ENCODE data around the gene C3orf49.

Gene C3orf49

GRCh38 chr3:63819151-63819398, at the start of gene C3orf49:
Gene C3orf49, plus strand, starts transcription at chr3:63819299. Its CDS starts 173 bp downstream, at chr3:63819472.
- H3K9me3 Mint-ChIP-seq, result no peaks in the 10 kb centered on the region
- no peaks in the 10 kb centered on the region for H3K27me3 Mint-ChIP-seq
- no peaks in the 10 kb centered on the region for H3K4me1 Mint-ChIP-seq
- peaks cover 5% of the 10 kb centered on the region for H3K36me3 Mint-ChIP-seq
- ATAC-seq, result no peak
- no peak within 1 kb of the TSS for H3K27ac Mint-ChIP-seq
- no peak within 1 kb of the TSS for H3K4me3 Mint-ChIP-seq

- Mint-ChIP-seq H3K4me3 (no peak overlapping the region), H3K27ac (no peak overlapping the region), H3K36me3 (no peaks in the 10 kb centered on the region), H3K4me1 (no peaks in the 10 kb centered on the region), H3K9me3 (no peaks in the 10 kb centered on the region), H3K27me3 (no peaks in the 10 kb centered on the region)
- ATAC-seq, result no peak
These were observed 44.3 kb upstream of the C3orf49 start for GRCh38 chr3:63774781-63775180.

- no peaks in the 10 kb centered on the region for H3K27me3 Mint-ChIP-seq
- H3K27ac Mint-ChIP-seq, result no peak overlapping the region
- ATAC-seq, result no peak
- no peaks in the 10 kb centered on the region for H3K36me3 Mint-ChIP-seq
- H3K4me1 Mint-ChIP-seq, result no peaks in the 10 kb centered on the region
- no peak overlapping the region for H3K4me3 Mint-ChIP-seq
- H3K9me3 Mint-ChIP-seq, result no peaks in the 10 kb centered on the region
These were observed 39.9 kb upstream of the C3orf49 start for GRCh38 chr3:63779227-63779626.

- Mint-ChIP-seq H3K4me3 (no peak overlapping the region), H3K27me3 (peaks cover 14% of the 10 kb centered on the region), H3K4me1 (no peaks in the 10 kb centered on the region), H3K27ac (no peak overlapping the region), H3K36me3 (no peaks in the 10 kb centered on the region), H3K9me3 (no peaks in the 10 kb centered on the region)
- no peak for ATAC-seq
These were observed 27.1 kb upstream of the C3orf49 start for GRCh38 chr3:63791974-63792373.

- no peaks in the 10 kb centered on the region for H3K9me3 Mint-ChIP-seq
- no peaks in the 10 kb centered on the region for H3K27me3 Mint-ChIP-seq
- H3K4me3 Mint-ChIP-seq, result no peak overlapping the region
- H3K4me1 Mint-ChIP-seq, result no peaks in the 10 kb centered on the region
- no peak for ATAC-seq
- H3K36me3 Mint-ChIP-seq, result no peaks in the 10 kb centered on the region
- no peak overlapping the region for H3K27ac Mint-ChIP-seq
These were observed 23.7 kb upstream of the C3orf49 start for GRCh38 chr3:63795438-63795837.

- no peaks in the 10 kb centered on the region for H3K4me1 Mint-ChIP-seq
- ATAC-seq, result no peak
- H3K4me3 Mint-ChIP-seq, result no peak overlapping the region
- H3K27ac Mint-ChIP-seq, result no peak overlapping the region
- no peaks in the 10 kb centered on the region for H3K36me3 Mint-ChIP-seq
- H3K9me3 Mint-ChIP-seq, result no peaks in the 10 kb centered on the region
- no peaks in the 10 kb centered on the region for H3K27me3 Mint-ChIP-seq
These were observed 20.6 kb upstream of the C3orf49 start for GRCh38 chr3:63798544-63798943.

- H3K4me1 Mint-ChIP-seq, result no peaks in the 10 kb centered on the region
- no peaks in the 10 kb centered on the region for H3K9me3 Mint-ChIP-seq
- H3K4me3 Mint-ChIP-seq, result no peak overlapping the region
- H3K36me3 Mint-ChIP-seq, result no peaks in the 10 kb centered on the region
- no peak overlapping the region for H3K27ac Mint-ChIP-seq
- H3K27me3 Mint-ChIP-seq, result no peaks in the 10 kb centered on the region
- ATAC-seq, result no peak
These were observed 20.1 kb upstream of the C3orf49 start for GRCh38 chr3:63798949-63799348.

- Mint-ChIP-seq H3K9me3 (no peaks in the 10 kb centered on the region), H3K4me1 (no peaks in the 10 kb centered on the region), H3K36me3 (no peaks in the 10 kb centered on the region), H3K27ac (no peak overlapping the region), H3K4me3 (no peak overlapping the region), H3K27me3 (no peaks in the 10 kb centered on the region)
- ATAC-seq, result no peak
These were observed 19.0 kb upstream of the C3orf49 start for GRCh38 chr3:63800097-63800496.

- H3K27ac Mint-ChIP-seq, result no peak overlapping the region
- H3K4me3 Mint-ChIP-seq, result no peak overlapping the region
- no peaks in the 10 kb centered on the region for H3K4me1 Mint-ChIP-seq
- no peak for ATAC-seq
- no peaks in the 10 kb centered on the region for H3K36me3 Mint-ChIP-seq
- H3K27me3 Mint-ChIP-seq, result no peaks in the 10 kb centered on the region
- no peaks in the 10 kb centered on the region for H3K9me3 Mint-ChIP-seq
These were observed 15.2 kb upstream of the C3orf49 start for GRCh38 chr3:63803911-63804310.

- Mint-ChIP-seq H3K4me1 (no peaks in the 10 kb centered on the region), H3K9me3 (no peaks in the 10 kb centered on the region), H3K27me3 (no peaks in the 10 kb centered on the region), H3K36me3 (no peaks in the 10 kb centered on the region), H3K4me3 (no peak overlapping the region), H3K27ac (no peak overlapping the region)
- ATAC-seq, result no peak
These were observed 11.0 kb upstream of the C3orf49 start for GRCh38 chr3:63807961-63808565.

- no peak overlapping the region for H3K27ac Mint-ChIP-seq
These were observed 10.5 kb upstream of the C3orf49 start for GRCh38 chr3:63808633-63809032.

GRCh38 chr3:63809607-63810006, 9.5 kb upstream of the C3orf49 start:
- no peak overlapping the region for H3K4me3 Mint-ChIP-seq
- H3K36me3 Mint-ChIP-seq, result no peaks in the 10 kb centered on the region
- no peaks in the 10 kb centered on the region for H3K9me3 Mint-ChIP-seq
- H3K4me1 Mint-ChIP-seq, result no peaks in the 10 kb centered on the region
- no peak overlapping the region for H3K27ac Mint-ChIP-seq
- H3K27me3 Mint-ChIP-seq, result no peaks in the 10 kb centered on the region
- no peak for ATAC-seq

More at GRCh38 chr3:63808633-63809032, 10.5 kb upstream of the C3orf49 start:
- H3K27me3 Mint-ChIP-seq, result no peaks in the 10 kb centered on the region
- no peaks in the 10 kb centered on the region for H3K36me3 Mint-ChIP-seq
- H3K9me3 Mint-ChIP-seq, result no peaks in the 10 kb centered on the region
- no peaks in the 10 kb centered on the region for H3K4me1 Mint-ChIP-seq
- no peak for ATAC-seq
- H3K4me3 Mint-ChIP-seq, result no peak overlapping the region

- Mint-ChIP-seq H3K36me3 (peaks cover 5% of the 10 kb centered on the region), H3K4me1 (no peaks in the 10 kb centered on the region), H3K27ac (no peak overlapping the region), H3K27me3 (no peaks in the 10 kb centered on the region), H3K4me3 (no peak overlapping the region), H3K9me3 (no peaks in the 10 kb centered on the region)
- no peak for ATAC-seq
These were observed 4.9 kb upstream of the C3orf49 start for GRCh38 chr3:63814237-63814636.

- Mint-ChIP-seq H3K9me3 (no peaks in the 10 kb centered on the region), H3K36me3 (peaks cover 5% of the 10 kb centered on the region), H3K4me3 (no peak overlapping the region), H3K27me3 (no peaks in the 10 kb centered on the region), H3K4me1 (no peaks in the 10 kb centered on the region), H3K27ac (no peak overlapping the region)
- ATAC-seq, result no peak
These were observed 1.9 kb upstream of the C3orf49 start for GRCh38 chr3:63817225-63817624.

- no peaks in the 10 kb centered on the region for H3K9me3 Mint-ChIP-seq
- H3K27ac Mint-ChIP-seq, result no peak overlapping the region
- H3K27me3 Mint-ChIP-seq, result no peaks in the 10 kb centered on the region
- no peaks in the 10 kb centered on the region for H3K4me1 Mint-ChIP-seq
- peaks cover 5% of the 10 kb centered on the region for H3K36me3 Mint-ChIP-seq
- no peak overlapping the region for H3K4me3 Mint-ChIP-seq
- no peak for ATAC-seq
These were observed 583 bp upstream of the C3orf49 start for GRCh38 chr3:63818282-63819150.

GRCh38 chr3:63824309-63824708, 5.2 kb downstream of the C3orf49 start:
- Mint-ChIP-seq H3K36me3 (peaks cover 24% of the 10 kb centered on the region), H3K9me3 (no peaks in the 10 kb centered on the region), H3K27ac (no peak overlapping the region), H3K27me3 (no peaks in the 10 kb centered on the region), H3K4me3 (no peak overlapping the region), H3K4me1 (no peaks in the 10 kb centered on the region)
- no peak for ATAC-seq

Data from stimulated activated memory B cell treated with anti-CD40 and anti-IgM and Interleukin-4, amounts not matched to agents 10 μg/mL and 1 μg/mL and 100 μg/mL, for 72 hours (primary cell).